ENCODE data around the gene MINK1.
"Not testable (repeated sequence)": the region's sequence is repeated elsewhere in the genome, so short reads cannot be mapped to it uniquely, and the experiment has no call there.

The MINK1 gene

DNA sequence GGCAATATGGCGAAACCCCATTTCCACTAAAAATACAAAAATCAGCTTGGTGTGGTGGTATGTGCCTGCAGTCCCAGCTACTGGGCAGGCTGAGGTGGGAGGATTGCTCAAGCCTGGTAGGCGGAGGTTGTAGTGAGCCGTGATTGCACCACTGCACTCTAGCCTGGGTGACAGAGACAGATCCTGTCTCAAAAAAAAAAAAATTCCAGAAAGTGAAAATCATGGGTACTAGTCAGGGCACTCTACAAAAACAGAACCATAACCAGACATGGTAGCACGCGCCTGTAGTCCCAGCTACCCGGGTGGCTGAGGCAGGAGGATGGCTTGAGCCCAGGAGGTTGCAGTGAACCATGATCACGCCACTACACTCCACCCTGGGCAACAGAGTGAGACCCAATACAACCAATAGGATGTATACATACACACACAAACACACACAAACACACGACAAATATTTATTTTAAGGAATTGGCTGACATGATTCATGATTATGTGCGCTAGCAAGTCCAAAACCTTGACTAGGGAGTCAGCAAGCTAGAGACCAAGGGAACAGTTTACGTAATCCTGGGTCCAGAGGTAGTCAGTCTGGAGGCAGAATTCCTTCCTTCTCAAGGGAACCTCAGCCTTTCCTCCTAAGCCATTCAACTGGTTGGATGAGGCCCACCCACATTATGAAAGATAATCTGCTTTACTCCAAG, 87.4 kb downstream of the MINK1 start:
- CTCF ChIA-PET = interaction anchor here (0.6 to 2.4 kb wide), 6 partner anchors 8 to 429 kb away, joined by 3 to 14 read pairs (median 4); partner anchors contain the start of genes RNF167 and SLC25A11

GRCh38 chr17:4921320-4921719, 88.2 kb downstream of the MINK1 start:
- H3K4me3 ChIP-seq (ENCODE audit: low read depth, low read length) = no peak overlapping the region
- H3K27ac ChIP-seq (ENCODE audit: extremely low read depth, low read depth, low read length) = no peak overlapping the region
- ChIA-PET POLR2A (interaction anchor here (1.4 kb wide), 1 partner anchor 30 kb away, joined by 3 read pairs; the partner anchor contains the start of gene ENO3), CTCF (interaction anchor here (0.6 to 0.7 kb wide), 3 partner anchors 69 to 429 kb away, joined by 3 to 5 read pairs (median 4); no protein-coding TSS in a partner anchor)
- H3K36me3 ChIP-seq (ENCODE audit: control insufficient read depth in 2 of 2, insufficient read depth in 1 of 2, low read length in 2 of 2) = no peaks in the 10 kb centered on the region; a peak in 1 of 3 replicates
- no peaks in the 10 kb centered on the region for H3K9me3 ChIP-seq (ENCODE audit: control insufficient read depth, insufficient read depth, low read depth, low read length)
- TF ChIP-seq BCL11B (tag by site-specific recombination; IDR thresholded peaks at IDR 0.05; ENCODE audit: low read depth) (no peak), KLF9 (tag by site-specific recombination; IDR thresholded peaks at IDR 0.05; ENCODE audit: low read depth) (no peak)
- no peaks in the 10 kb centered on the region for H3K4me1 ChIP-seq (ENCODE audit: control insufficient read depth, insufficient read depth, low read length)

More for the DNA sequence above, 87.4 kb downstream of the MINK1 start:
- POLR2A ChIA-PET = interaction anchor here (0.7 to 1.4 kb wide), 3 partner anchors 15 to 30 kb away, joined by 3 read pairs; partner anchors contain the start of genes ENO3, RNF167 and SLC25A11
- TF ChIP-seq SETDB1 (IDR thresholded peaks at IDR 0.05; ENCODE audit: insufficient read length, low read length) = no peak
- TF ChIP-seq, protein P1, sequence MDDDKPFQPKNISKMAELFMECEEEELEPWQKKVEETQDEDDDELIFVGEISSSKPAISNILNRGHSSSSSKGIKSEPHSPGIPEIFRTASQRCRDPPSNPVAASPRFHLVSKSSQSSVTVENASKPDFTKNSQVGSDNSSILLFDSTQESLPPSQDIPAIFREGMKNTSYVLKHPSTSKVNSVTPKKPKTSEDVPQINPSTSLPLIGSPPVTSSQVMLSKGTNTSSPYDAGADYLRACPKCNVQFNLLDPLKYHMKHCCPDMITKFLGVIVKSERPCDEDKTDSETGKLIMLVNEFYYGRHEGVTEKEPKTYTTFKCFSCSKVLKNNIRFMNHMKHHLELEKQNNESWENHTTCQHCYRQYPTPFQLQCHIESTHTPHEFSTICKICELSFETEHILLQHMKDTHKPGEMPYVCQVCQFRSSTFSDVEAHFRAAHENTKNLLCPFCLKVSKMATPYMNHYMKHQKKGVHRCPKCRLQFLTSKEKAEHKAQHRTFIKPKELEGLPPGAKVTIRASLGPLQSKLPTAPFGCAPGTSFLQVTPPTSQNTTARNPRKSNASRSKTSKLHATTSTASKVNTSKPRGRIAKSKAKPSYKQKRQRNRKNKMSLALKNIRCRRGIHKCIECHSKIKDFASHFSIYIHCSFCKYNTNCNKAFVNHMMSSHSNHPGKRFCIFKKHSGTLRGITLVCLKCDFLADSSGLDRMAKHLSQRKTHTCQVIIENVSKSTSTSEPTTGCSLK (tag by site-specific recombination; IDR thresholded peaks at IDR 0.05) = no peak
- no peak for TF ChIP-seq ZBTB6 (tag by site-specific recombination; IDR thresholded peaks at IDR 0.05)
- no peak for TF ChIP-seq ZNF747 (tag by site-specific recombination; IDR thresholded peaks at IDR 0.05)
- no peak for TF ChIP-seq ZNF785 (tag by site-specific recombination; IDR thresholded peaks at IDR 0.05)
- no peak for TF ChIP-seq ZNF792 (tag by site-specific recombination; IDR thresholded peaks at IDR 0.05)
- TF ChIP-seq PRDM6 (tag by site-specific recombination; IDR thresholded peaks at IDR 0.05) = no peak
- TF ChIP-seq ZNF600 (tag by site-specific recombination; IDR thresholded peaks at IDR 0.05) = 0 out of 2 replicates have a peak, but pooled peaks have one; percentile 5
- peak; percentile 77 for TF ChIP-seq ZNF10 (tag by site-specific recombination; IDR thresholded peaks at IDR 0.05)
- peak; percentile 59 for TF ChIP-seq EGR2 (tag by site-specific recombination; IDR thresholded peaks at IDR 0.05; ENCODE audit: low read depth)
- TF ChIP-seq ZNF2 (tag by site-specific recombination; IDR thresholded peaks at IDR 0.05) = no peak
- peak; percentile 71 for TF ChIP-seq ZFHX2 (tag by site-specific recombination; conservative IDR thresholded peaks at IDR 0.05)
- Histone ChIP-seq H3K27ac (ENCODE audit: extremely low read depth, low read depth, low read length) (no peak overlapping the region), H3K4me1 (ENCODE audit: control insufficient read depth, insufficient read depth, low read length) (no peaks in the 10 kb centered on the region), H3K4me3 (ENCODE audit: low read depth, low read length) (no peak overlapping the region), H3K36me3 (ENCODE audit: control insufficient read depth in 2 of 2, insufficient read depth in 1 of 2, low read length in 2 of 2) (no peaks in the 10 kb centered on the region; a peak in 1 of 3 replicates), H3K9me3 (ENCODE audit: control insufficient read depth, insufficient read depth, low read depth, low read length) (no peaks in the 10 kb centered on the region)

DNA sequence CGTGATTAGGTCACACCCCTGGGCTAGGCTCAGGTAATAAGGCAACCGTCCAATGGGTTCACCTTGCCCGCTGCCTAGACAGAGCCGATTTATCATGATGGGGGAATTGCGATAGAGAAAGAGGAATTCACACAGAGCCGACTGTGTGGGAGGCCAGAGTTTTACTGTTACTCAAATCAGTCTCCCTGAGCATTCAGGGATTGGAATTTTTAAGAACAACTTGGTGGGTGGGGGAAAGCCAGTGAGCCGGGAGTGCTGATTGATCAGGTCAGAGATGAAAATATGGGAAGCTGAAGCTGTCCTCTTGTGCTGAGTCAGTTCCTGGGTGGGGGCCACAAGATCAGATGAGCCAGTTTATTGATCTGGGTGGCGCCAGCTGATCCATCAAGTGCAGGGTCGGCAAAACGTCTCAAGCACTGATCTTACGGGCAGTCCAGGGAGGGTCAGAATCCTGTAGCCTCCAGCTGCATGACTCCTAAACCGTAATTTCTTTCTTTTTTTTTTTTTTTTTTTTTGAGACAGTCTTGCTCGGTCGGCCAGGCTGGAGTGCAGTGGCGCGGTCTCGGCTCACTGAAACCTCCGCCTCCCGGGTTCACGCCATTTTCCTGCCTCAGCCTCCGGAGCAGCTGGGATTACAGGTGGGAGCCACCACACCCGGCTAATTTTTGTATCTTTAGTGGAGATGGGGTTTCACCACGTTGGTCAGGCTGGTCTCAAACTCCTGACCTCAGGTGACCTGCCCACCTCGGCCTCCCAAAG, 93.6 kb downstream of the MINK1 start:
- POLR2A ChIA-PET = interaction anchor here (0.6 to 1.2 kb wide), 5 partner anchors 12 to 1081 kb away, joined by 3 to 9 read pairs (median 3); partner anchors contain the start of genes NCBP3, RNF167, SLC25A11 and SPAG7
- CTCF ChIA-PET = interaction anchor here (0.6 kb wide), 1 partner anchor 75 kb away, joined by 3 read pairs; no protein-coding TSS in a partner anchor

More for the DNA sequence above, 93.6 kb downstream of the MINK1 start:
- not testable (repeated sequence) for H3K27ac ChIP-seq (ENCODE audit: extremely low read depth, low read depth, low read length); H3K9me3 ChIP-seq (ENCODE audit: control insufficient read depth, insufficient read depth, low read depth, low read length); H3K4me1 ChIP-seq (ENCODE audit: control insufficient read depth, insufficient read depth, low read length); H3K4me3 ChIP-seq (ENCODE audit: low read depth, low read length)
- H3K36me3 ChIP-seq (ENCODE audit: control insufficient read depth in 2 of 2, insufficient read depth in 1 of 2, low read length in 2 of 2) = peaks cover 4 to 15% of the 10 kb centered on the region in 2 experiments; a peak in 2 of 3 replicates
